ENCODE measurements around the gene IVD.
A peak's percentile ranks its signal among the peaks of the same experiment; 100 is the strongest.

The IVD gene

DNA sequence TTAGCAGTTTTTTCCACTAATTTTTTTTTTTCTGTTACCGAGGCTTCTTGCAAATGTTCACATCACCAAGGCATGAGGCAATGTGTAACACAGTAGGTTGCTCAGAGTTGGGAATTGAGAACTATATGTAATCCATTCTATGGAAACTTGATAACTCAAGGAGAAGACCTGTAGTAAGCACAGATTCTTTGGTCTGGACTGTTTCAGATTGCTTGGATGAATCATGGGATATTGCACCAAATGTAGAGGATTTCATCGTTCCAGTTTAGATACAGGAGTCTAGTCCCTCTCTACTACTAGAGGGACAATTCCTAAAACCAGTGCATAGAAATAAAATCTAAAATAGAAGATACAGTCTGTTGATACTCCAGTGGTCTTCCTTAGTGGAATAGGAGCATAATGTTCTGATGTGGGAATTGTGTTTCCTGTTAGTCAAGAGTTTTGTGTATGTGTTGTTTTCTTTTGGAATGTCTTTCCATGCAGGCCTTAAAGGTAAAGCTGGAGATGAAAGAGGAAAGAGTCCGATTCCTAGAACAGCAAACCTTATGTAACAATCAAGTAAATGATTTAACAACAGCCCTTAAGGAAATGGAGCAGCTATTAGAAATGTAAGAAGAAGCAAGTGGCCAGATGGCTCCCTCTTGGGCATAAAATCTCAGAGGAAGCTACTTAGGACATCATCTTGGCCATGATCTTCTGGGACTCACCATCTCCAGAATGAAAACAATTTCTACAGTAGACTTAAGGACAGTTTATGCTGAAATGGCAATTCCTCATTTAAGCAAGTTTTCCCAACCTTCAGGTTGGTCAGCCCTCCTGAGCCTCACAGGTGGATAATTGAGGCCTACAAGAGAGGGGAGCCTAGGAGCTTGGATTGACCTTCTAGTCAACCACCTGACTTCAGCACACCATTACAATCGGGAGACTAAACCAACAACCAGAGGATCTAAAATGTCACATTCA, 12.3 kb upstream of the IVD start:
- no peak for DNase-seq
- Histone ChIP-seq H3K56ac (ENCODE audit: low read length) (no peak overlapping the region), H3K18ac (ENCODE audit: low read length) (no peak overlapping the region), H3K4ac (ENCODE audit: low read depth, low read length) (no peak overlapping the region), H3K23ac (ENCODE audit: low read length) (no peak overlapping the region), H3K79me2 (ENCODE audit: control insufficient read depth, insufficient read depth, low read length) (no peaks in the 10 kb centered on the region), H2BK15ac (replicated peaks; ENCODE audit: low read depth) (no peak overlapping the region), H3K9ac (ENCODE audit: low read length) (no peak overlapping the region), H4K5ac (ENCODE audit: low read length) (no peak overlapping the region), H3K36me3 (ENCODE audit: control insufficient read depth, insufficient read depth, low read length) (peaks cover 20% of the 10 kb centered on the region), H2BK120ac (ENCODE audit: low read depth, low read length) (no peak overlapping the region), H2AK5ac (ENCODE audit: low read length) (no peak overlapping the region), H2BK5ac (ENCODE audit: low read length) (no peak overlapping the region), H3K79me1 (ENCODE audit: low read length) (no peaks in the 10 kb centered on the region), H3K4me2 (ENCODE audit: low read length) (no peak overlapping the region), H3K4me1 (ENCODE audit: control insufficient read depth, low read depth, low read length) (no peaks in the 10 kb centered on the region), H3K27me3 (ENCODE audit: insufficient read depth, low read length, poor library complexity) (no peaks in the 10 kb centered on the region), H4K8ac (ENCODE audit: low read depth, low read length) (no peak overlapping the region), H3K27ac (ENCODE audit: low read depth, low read length) (no peak overlapping the region), H3K4me3 (ENCODE audit: low read length) (no peak overlapping the region)
- no CpG with 5 or more reads among the region's 4 CpGs for WGBS (ENCODE audit: extremely low coverage, insufficient coverage, low lambda C conversion rate)

- Histone ChIP-seq H2BK120ac (ENCODE audit: low read depth, low read length) (no peak overlapping the region), H2BK15ac (replicated peaks; ENCODE audit: low read depth) (no peak overlapping the region), H3K4me1 (ENCODE audit: control insufficient read depth, low read depth, low read length) (no peaks in the 10 kb centered on the region), H4K8ac (ENCODE audit: low read depth, low read length) (no peak overlapping the region), H3K9ac (ENCODE audit: low read length) (no peak overlapping the region), H3K27me3 (ENCODE audit: insufficient read depth, low read length, poor library complexity) (no peaks in the 10 kb centered on the region), H3K27ac (ENCODE audit: low read depth, low read length) (no peak overlapping the region), H3K56ac (ENCODE audit: low read length) (no peak overlapping the region), H3K18ac (ENCODE audit: low read length) (no peak overlapping the region), H3K79me2 (ENCODE audit: control insufficient read depth, insufficient read depth, low read length) (no peaks in the 10 kb centered on the region), H3K36me3 (ENCODE audit: control insufficient read depth, insufficient read depth, low read length) (peaks cover 6% of the 10 kb centered on the region), H3K4me2 (ENCODE audit: low read length) (no peak overlapping the region), H2BK5ac (ENCODE audit: low read length) (no peak overlapping the region), H4K5ac (ENCODE audit: low read length) (no peak overlapping the region), H3K79me1 (ENCODE audit: low read length) (no peaks in the 10 kb centered on the region), H3K4ac (ENCODE audit: low read depth, low read length) (no peak overlapping the region), H3K4me3 (ENCODE audit: low read length) (no peak overlapping the region), H2AK5ac (ENCODE audit: low read length) (no peak overlapping the region), H3K23ac (ENCODE audit: low read length) (no peak overlapping the region)
- no CpG with 5 or more reads among the region's 8 CpGs for WGBS (ENCODE audit: extremely low coverage, insufficient coverage, low lambda C conversion rate)
- DNase-seq: no peak
Observed at GRCh38 chr15:40397688-40398412, 7.7 kb upstream of the IVD start.

DNA sequence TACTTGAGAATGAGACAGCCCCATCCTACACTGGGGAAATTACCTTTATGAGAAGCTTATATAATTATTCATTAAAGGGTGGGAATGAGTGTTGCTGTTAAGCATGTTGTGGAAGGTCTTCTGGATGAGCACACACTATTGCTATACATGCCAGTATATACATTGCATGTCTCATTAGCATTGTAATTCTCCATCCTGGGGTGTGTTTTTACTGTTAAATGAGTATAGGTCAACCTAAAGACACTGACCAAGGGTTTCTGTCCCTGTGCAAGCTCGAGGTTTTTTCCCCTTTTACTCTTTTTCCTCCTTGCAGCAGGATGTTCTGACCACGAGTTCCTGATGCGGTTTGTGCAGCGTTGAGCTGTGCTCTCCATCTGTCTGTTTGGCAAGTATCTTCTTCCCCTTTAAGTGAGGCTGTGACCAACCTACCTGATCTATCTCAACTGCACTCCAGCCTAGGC, 7.2 kb upstream of the IVD start:
- H2BK5ac ChIP-seq (ENCODE audit: low read length): no peak overlapping the region
- no peak overlapping the region for H4K8ac ChIP-seq (ENCODE audit: low read depth, low read length)
- H2AK5ac ChIP-seq (ENCODE audit: low read length): no peak overlapping the region
- no peaks in the 10 kb centered on the region for H3K79me1 ChIP-seq (ENCODE audit: low read length)
- H4K5ac ChIP-seq (ENCODE audit: low read length): no peak overlapping the region
- no peak for DNase-seq
- H3K4ac ChIP-seq (ENCODE audit: low read depth, low read length): no peak overlapping the region
- H3K79me2 ChIP-seq (ENCODE audit: control insufficient read depth, insufficient read depth, low read length): no peaks in the 10 kb centered on the region
- H3K23ac ChIP-seq (ENCODE audit: low read length): no peak overlapping the region
- H3K36me3 ChIP-seq (ENCODE audit: control insufficient read depth, insufficient read depth, low read length): peaks cover 4% of the 10 kb centered on the region
- no peak overlapping the region for H3K4me3 ChIP-seq (ENCODE audit: low read length)
- no CpG with 5 or more reads among the region's 4 CpGs for WGBS (ENCODE audit: extremely low coverage, insufficient coverage, low lambda C conversion rate)
- no peak overlapping the region for H3K18ac ChIP-seq (ENCODE audit: low read length)
- no peak overlapping the region for H3K4me2 ChIP-seq (ENCODE audit: low read length)
- H2BK120ac ChIP-seq (ENCODE audit: low read depth, low read length): no peak overlapping the region
- no peak overlapping the region for H3K27ac ChIP-seq (ENCODE audit: low read depth, low read length)
- H3K4me1 ChIP-seq (ENCODE audit: control insufficient read depth, low read depth, low read length): no peaks in the 10 kb centered on the region
- H3K27me3 ChIP-seq (ENCODE audit: insufficient read depth, low read length, poor library complexity): no peaks in the 10 kb centered on the region
- no peak overlapping the region for H2BK15ac ChIP-seq (replicated peaks; ENCODE audit: low read depth)
- H3K56ac ChIP-seq (ENCODE audit: low read length): no peak overlapping the region
- no peak overlapping the region for H3K9ac ChIP-seq (ENCODE audit: low read length)

DNA sequence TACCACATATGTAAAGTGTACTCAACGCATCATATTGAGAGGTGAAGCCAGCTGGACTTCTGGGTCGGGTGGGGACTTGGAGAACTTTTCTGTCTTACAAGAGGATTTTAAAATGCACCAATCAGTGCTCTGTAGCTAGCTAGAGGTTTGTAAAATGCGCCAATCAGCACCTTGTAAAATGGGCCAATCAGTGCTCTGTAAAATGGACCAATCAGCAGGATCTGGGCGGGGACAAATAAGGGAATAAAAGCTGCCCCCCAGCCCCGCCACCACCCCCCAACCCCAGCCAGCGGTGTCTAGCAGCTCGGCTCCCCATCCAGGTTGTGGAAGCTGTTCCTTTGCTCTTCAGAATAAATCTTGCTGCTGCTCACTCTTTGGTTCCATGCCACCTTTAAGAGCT, 6.2 kb upstream of the IVD start:
- Histone ChIP-seq H2AK5ac (ENCODE audit: low read length) (no peak overlapping the region), H3K56ac (ENCODE audit: low read length) (no peak overlapping the region), H2BK120ac (ENCODE audit: low read depth, low read length) (no peak overlapping the region), H3K4me1 (ENCODE audit: control insufficient read depth, low read depth, low read length) (no peaks in the 10 kb centered on the region), H3K36me3 (ENCODE audit: control insufficient read depth, insufficient read depth, low read length) (no peaks in the 10 kb centered on the region), H2BK15ac (replicated peaks; ENCODE audit: low read depth) (no peak overlapping the region), H3K4me2 (ENCODE audit: low read length) (no peak overlapping the region), H3K18ac (ENCODE audit: low read length) (no peak overlapping the region), H3K79me1 (ENCODE audit: low read length) (no peaks in the 10 kb centered on the region), H3K4me3 (ENCODE audit: low read length) (no peak overlapping the region), H4K5ac (ENCODE audit: low read length) (no peak overlapping the region), H2BK5ac (ENCODE audit: low read length) (no peak overlapping the region), H3K4ac (ENCODE audit: low read depth, low read length) (no peak overlapping the region), H4K8ac (ENCODE audit: low read depth, low read length) (no peak overlapping the region), H3K9ac (ENCODE audit: low read length) (no peak overlapping the region), H3K27me3 (ENCODE audit: insufficient read depth, low read length, poor library complexity) (no peaks in the 10 kb centered on the region), H3K79me2 (ENCODE audit: control insufficient read depth, insufficient read depth, low read length) (no peaks in the 10 kb centered on the region), H3K23ac (ENCODE audit: low read length) (no peak overlapping the region), H3K27ac (ENCODE audit: low read depth, low read length) (no peak overlapping the region)
- WGBS (ENCODE audit: extremely low coverage, insufficient coverage, low lambda C conversion rate): no CpG with 5 or more reads among the region's 7 CpGs
- DNase-seq: no peak

- H3K36me3 ChIP-seq (ENCODE audit: control insufficient read depth, insufficient read depth, low read length): peaks cover 14% of the 10 kb centered on the region
- H3K4me3 ChIP-seq (ENCODE audit: low read length): no peak overlapping the region
- H4K5ac ChIP-seq (ENCODE audit: low read length): no peak overlapping the region
- H3K4ac ChIP-seq (ENCODE audit: low read depth, low read length): no peak overlapping the region
- H3K79me1 ChIP-seq (ENCODE audit: low read length): peaks cover 15% of the 10 kb centered on the region
- H3K27ac ChIP-seq (ENCODE audit: low read depth, low read length): no peak overlapping the region
- no peak overlapping the region for H2BK15ac ChIP-seq (replicated peaks; ENCODE audit: low read depth)
- peak overlapping the region; percentile 10 for H3K56ac ChIP-seq (ENCODE audit: low read length)
- peaks cover 14% of the 10 kb centered on the region for H3K79me2 ChIP-seq (ENCODE audit: control insufficient read depth, insufficient read depth, low read length)
- H3K27me3 ChIP-seq (ENCODE audit: insufficient read depth, low read length, poor library complexity): no peaks in the 10 kb centered on the region
- H2BK5ac ChIP-seq (ENCODE audit: low read length): no peak overlapping the region
- H3K4me2 ChIP-seq (ENCODE audit: low read length): peak overlapping the region; percentile 5
- H3K18ac ChIP-seq (ENCODE audit: low read length): no peak overlapping the region
- no peaks in the 10 kb centered on the region for H3K4me1 ChIP-seq (ENCODE audit: control insufficient read depth, low read depth, low read length)
- DNase-seq: no peak
- H4K8ac ChIP-seq (ENCODE audit: low read depth, low read length): no peak overlapping the region
- whole genome bisulfite sequencing (ENCODE audit: extremely low coverage, insufficient coverage, low lambda C conversion rate): no CpG with 5 or more reads among the region's 8 CpGs
- no peak overlapping the region for H2BK120ac ChIP-seq (ENCODE audit: low read depth, low read length)
- no peak overlapping the region for H2AK5ac ChIP-seq (ENCODE audit: low read length)
- no peak overlapping the region for H3K23ac ChIP-seq (ENCODE audit: low read length)
- H3K9ac ChIP-seq (ENCODE audit: low read length): peak overlapping the region; percentile 2
Observed at GRCh38 chr15:40407330-40407990, 1.9 kb downstream of the IVD start.

All from mesendoderm (in vitro differentiated cells).